CD4-positive, alpha-beta T cell treated with Interleukin-12 subunit alpha and Interleukin-12 subunit beta, for 1 hour (primary cell): Measurements from ENCODE around the gene GCM1.

Experiments
- DNase-seq: peaks from one replicate; pipeline ENCODE4 v3.0.0-alpha.2; 2020

GCM1 gene

DNA sequence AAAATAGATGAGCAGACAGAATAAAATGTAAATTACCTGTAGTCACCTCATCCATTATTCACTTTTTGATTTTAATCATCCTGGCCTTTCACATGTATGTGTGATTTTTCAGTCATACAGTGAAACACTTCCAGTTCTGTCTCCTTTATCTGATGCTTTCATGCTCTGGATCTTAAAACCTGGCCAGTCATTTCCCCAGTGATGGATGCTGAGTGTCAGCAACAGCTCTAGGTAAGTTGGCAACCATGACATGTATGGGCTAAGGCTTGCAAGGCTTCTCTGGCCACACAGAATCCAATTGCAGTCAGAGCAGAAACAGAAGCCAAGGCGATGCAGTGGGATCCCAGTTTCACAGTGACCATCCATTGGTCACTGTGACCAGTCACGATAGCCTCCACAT, 47.6 kb downstream of the GCM1 start:
- DNase-seq: no peak

DNA sequence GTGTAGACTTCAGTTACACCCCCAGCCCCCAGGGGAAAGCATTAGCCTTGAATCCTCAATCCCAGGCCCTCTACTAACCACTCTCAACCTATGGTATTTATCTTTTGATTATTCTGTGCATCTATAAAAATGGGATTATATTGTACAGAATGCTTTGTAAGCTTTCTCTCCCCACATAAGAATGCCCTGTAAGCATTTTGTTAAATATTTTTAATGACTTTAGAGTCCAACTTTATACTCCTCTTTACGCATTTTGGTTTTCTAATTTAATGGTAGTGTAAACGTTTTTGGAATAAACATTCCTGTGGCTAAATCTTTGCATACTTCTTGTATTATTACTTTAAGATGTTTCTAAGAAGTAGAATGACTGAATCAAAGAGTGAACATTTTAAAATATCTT, 48.1 kb downstream of the GCM1 start:
- DNase-seq: no peak

GRCh38 chr6:53095716-53096115, 52.9 kb downstream of the GCM1 start:
- no peak for DNase-seq

DNA sequence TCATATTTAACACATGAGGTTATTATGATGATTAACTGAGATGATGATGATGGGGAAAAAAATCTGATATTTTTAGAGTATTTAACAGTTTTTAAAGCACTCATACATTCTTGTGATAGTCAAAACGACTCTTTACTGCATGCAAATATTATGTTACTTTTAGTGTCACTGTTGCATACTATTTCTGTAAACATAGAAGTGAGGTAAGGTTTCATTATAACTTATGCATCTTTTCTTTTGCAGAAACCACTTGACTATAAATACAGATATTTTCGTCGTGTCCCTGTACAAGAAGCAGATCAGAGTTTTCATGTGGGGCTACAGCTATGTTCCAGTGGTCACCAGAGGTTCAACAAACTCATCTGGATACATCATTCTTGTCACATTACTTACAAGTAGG, 53.4 kb downstream of the GCM1 start:
- DNase-seq: no peak

DNA sequence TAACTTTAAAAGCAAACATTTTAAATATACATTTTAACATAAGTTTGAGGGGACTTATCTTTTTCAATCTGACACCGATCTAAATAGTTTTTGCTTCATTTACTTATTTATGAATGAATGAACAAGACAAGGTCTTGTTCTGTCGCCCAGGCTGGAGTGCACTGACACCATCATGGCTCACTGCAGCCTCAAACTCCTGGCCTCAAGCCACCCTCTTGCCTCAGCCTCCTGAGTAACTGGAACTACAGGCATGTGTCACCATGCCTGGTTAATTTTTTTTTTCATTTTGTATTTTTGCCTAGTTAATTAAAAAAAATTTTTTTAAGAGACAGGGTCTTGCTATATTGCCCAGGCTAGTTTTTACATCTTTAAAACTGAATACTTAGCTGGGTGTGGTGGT, 58.1 kb downstream of the GCM1 start:
- DNase-seq: no peak

DNA sequence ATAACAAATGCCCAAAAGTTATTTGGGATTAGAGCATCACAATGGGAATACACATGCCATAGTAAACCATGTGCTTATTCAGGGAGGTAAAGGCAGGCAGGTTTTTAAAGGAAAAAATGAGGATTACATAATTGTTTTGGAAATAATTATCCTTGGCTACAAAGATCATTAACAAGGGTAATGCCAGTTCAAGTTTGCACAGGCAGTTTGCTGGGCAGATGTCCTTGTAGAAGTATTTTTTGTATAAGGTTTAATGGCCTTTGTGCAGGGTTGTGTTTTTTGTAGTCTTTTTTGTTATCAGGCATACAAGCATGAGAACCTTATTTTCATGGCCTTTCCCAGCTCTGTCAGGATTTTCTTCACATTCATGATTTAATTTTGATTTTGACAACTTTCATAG, 58.7 kb downstream of the GCM1 start:
- DNase-seq: no peak

DNA sequence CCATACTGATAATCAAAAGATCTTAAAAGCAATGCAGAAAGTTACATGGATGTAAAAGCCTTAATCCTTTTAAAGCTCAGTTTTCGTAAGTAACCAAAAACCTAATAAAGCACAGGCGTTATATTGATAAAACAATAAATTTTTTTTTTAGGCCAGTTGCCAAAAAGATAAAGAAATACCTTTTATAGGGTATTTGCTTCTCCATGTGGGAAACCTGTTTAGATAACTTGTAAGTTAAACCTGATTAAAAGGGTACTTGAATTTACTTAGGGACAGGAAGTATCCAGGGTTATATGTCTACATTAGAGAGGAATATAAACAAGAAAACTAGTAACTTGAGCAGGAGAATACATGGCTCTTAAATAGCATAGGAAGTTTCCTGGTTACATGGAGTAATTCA, 62.3 kb downstream of the GCM1 start:
- no peak for DNase-seq

- no peak for DNase-seq
Measured at GRCh38 chr6:53080813-53081212, 67.8 kb downstream of the GCM1 start.
